GM12878 (cell line): Measurements from ENCODE around the gene CA10. TPM values are rescaled to one million over a fixed set of nuclear protein-coding genes. Genes with fewer than 3 reads are reported as not detected.

Source experiments
- ATAC-seq: fragments of 200-7000 bp; cut with Tn5 transposase; 3 replicates; pipeline ENCODE4 v1.9.1; 2020; ENCODE audit warnings: mild to moderate bottlenecking, moderate library complexity
- BruUV-seq: library from RNA; stranded (reverse); fragments of 400-500 nt; replicated peaks from 2 replicates; lab custom pipeline; 2021; lab: Mats Ljungman, UMichigan
- CTCF ChIA-PET: fragments of 300-600 bp; sonication (Branson Sonifier 250); formaldehyde crosslinking; extraction: SDS; loops from one replicate; lab custom pipeline; 2021; ENCODE audit warnings: inconsistent platforms; lab: Yijun Ruan, JAX
- POLR2A ChIA-PET: fragments of 350-600 bp; formaldehyde crosslinking; extraction: SDS; loops from one replicate; lab custom pipeline; 2021; ENCODE audit warnings: inconsistent platforms; lab: Charles Lee
- RAD21 ChIA-PET: fragments of 300-600 bp; sonication (Branson Sonifier 250); formaldehyde crosslinking; loops from one replicate; lab custom pipeline; 2023; ENCODE audit warnings: antibody characterized with exemption; ENCODE audit not compliant: unreplicated experiment; lab: Charles Lee
- SMC1A ChIA-PET: fragments of 300-600 bp; sonication (Branson Sonifier 250); formaldehyde crosslinking; loops from one replicate; lab custom pipeline; 2023; ENCODE audit not compliant: unreplicated experiment, uncharacterized antibody; lab: Charles Lee
- DNase-seq: peaks from one replicate; pipeline ENCODE4 v3.0.0-alpha.2; 2011; ENCODE audit warnings: low read depth, low spot score
- FAIRE-seq: peaks from 3 replicates; lab custom pipeline; 2011; peaks lifted over from hg19 to GRCh38; lab: Jason Lieb, UNC
- H2AFZ ChIP-seq: 2 replicates; pipeline ENCODE4 v1.6.0; 2011; ENCODE audit warnings: low read depth, low read length, control low read depth; ENCODE audit not compliant: control insufficient read depth
- H3K27ac ChIP-seq: 2 replicates; pipeline ENCODE4 v1.5.1; 2011; ENCODE audit warnings: control low read depth; ENCODE audit not compliant: control insufficient read depth, insufficient read depth
- H3K27me3 ChIP-seq, 2 experiments: replicated peaks in 1 of 2; 2 replicates each; pipeline versions ENCODE4 v1.6.0 to v1.6.1; 2011; ENCODE audit warnings: low read length in 1 of 2; ENCODE audit not compliant: control insufficient read depth in 2 of 2, insufficient read depth in 2 of 2
- H3K36me3 ChIP-seq, 2 experiments: 2 replicates each; pipeline ENCODE4 v1.5.1; 2011; ENCODE audit warnings: low read length in 1 of 2; ENCODE audit not compliant: control insufficient read depth in 2 of 2, insufficient read depth in 2 of 2
- H3K4me1 ChIP-seq: 2 replicates; pipeline ENCODE4 v1.6.1; 2011; ENCODE audit warnings: mild to moderate bottlenecking, low read length, moderate library complexity, mixed read lengths; ENCODE audit not compliant: control insufficient read depth, insufficient read depth
- H3K4me2 ChIP-seq: 2 replicates; pipeline ENCODE4 v1.6.0; 2011; ENCODE audit warnings: control low read depth; ENCODE audit not compliant: control insufficient read depth, insufficient read depth
- H3K4me3 ChIP-seq: fragments of 200-600 bp; sonication (generic); 2 replicates; pipeline ENCODE4 v1.5.1; 2016
- H3K79me2 ChIP-seq: 2 replicates; pipeline ENCODE4 v1.6.0; 2011; ENCODE audit warnings: low read length; ENCODE audit not compliant: control insufficient read depth, insufficient read depth
- H3K9ac ChIP-seq: 2 replicates; pipeline ENCODE4 v1.8.0; 2011; ENCODE audit warnings: low read length, control low read depth, mixed read lengths; ENCODE audit not compliant: control insufficient read depth, insufficient read depth
- H3K9me3 ChIP-seq: replicated peaks from 3 replicates; pipeline ENCODE4 v1.5.1; 2011; ENCODE audit warnings: mild to moderate bottlenecking, low read length; ENCODE audit not compliant: control insufficient read depth, insufficient read depth
- H4K20me1 ChIP-seq: 2 replicates; pipeline ENCODE4 v1.6.0; 2011; ENCODE audit not compliant: control insufficient read depth, insufficient read depth
- CHD2 ChIP-seq: IDR thresholded peaks from 2 replicates; pipeline ENCODE4 v1.6.1; 2011; ENCODE audit warnings: low read depth, low read length, improper control_type of control experiment, borderline replicate concordance
- EGR1 ChIP-seq, 2 experiments: IDR thresholded peaks; 1 replicate in 1 of 2; 2 replicates in 1 of 2; pipeline ENCODE4 v1.6.1; 2011 to 2012; ENCODE audit warnings: low read depth in 2 of 2, low read length in 2 of 2, borderline replicate concordance in 1 of 2, mild to moderate bottlenecking in 1 of 2, moderate library complexity in 1 of 2
- HCFC1 ChIP-seq: fragments of 150-350 bp; IDR thresholded peaks from 2 replicates; pipeline ENCODE4 v1.6.1; 2014; ENCODE audit warnings: low read length
- HDAC2 ChIP-seq: fragments of 200-600 bp; sonication (generic); IDR thresholded peaks from 2 replicates; pipeline ENCODE4 v1.6.1; 2017
- NR2C2 ChIP-seq: IDR thresholded peaks from 2 replicates; pipeline ENCODE4 v1.6.1; 2011; ENCODE audit warnings: borderline replicate concordance, low read depth; ENCODE audit not compliant: control insufficient read depth, insufficient read length
- NR2F1 ChIP-seq: fragments of 450-650 bp; conservative IDR thresholded peaks from 2 replicates; pipeline ENCODE4 v1.6.1; 2017; ENCODE audit warnings: mild to moderate bottlenecking
- SIX5 ChIP-seq: IDR thresholded peaks from 2 replicates; pipeline ENCODE4 v1.6.1; 2011; ENCODE audit warnings: mild to moderate bottlenecking, low read depth, low read length, moderate library complexity; ENCODE audit not compliant: severe bottlenecking
- SKIL ChIP-seq: fragments of 450-650 bp; IDR thresholded peaks from 2 replicates; pipeline ENCODE4 v1.6.1; 2017; ENCODE audit warnings: mild to moderate bottlenecking, low read depth, inconsistent platforms; ENCODE audit not compliant: poor library complexity, severe bottlenecking
- STAT1 ChIP-seq: fragments of 450-650 bp; conservative IDR thresholded peaks from 2 replicates; pipeline ENCODE4 v1.6.1; 2014; ENCODE audit warnings: antibody characterized with exemption, mild to moderate bottlenecking
- TCF7 ChIP-seq: IDR thresholded peaks from 2 replicates; pipeline ENCODE4 v1.6.1; 2014; ENCODE audit warnings: antibody characterized with exemption, borderline replicate concordance
- YY1 ChIP-seq: IDR thresholded peaks from 2 replicates; pipeline ENCODE4 v1.6.1; 2011; ENCODE audit warnings: low read depth, mild to moderate bottlenecking, low read length
- WGBS: methylation state at CpG from one replicate; pipeline ENCODE4 v1.1.6; 2016; ENCODE audit warnings: low lambda C conversion rate; ENCODE audit not compliant: insufficient replicate concordance, insufficient coverage; ENCODE audit errors: missing lambda C conversion rate; 5-methylcytosine and 5-hydroxymethylcytosine counted together
- in situ Hi-C: fragments of 300-500 bp; cut with MboI; formaldehyde crosslinking; loops from 9 replicates; pipeline ENCODE4 v1.14.3; 2018; ENCODE audit warnings: mixed read lengths
- intact Hi-C: fragments of 100-400 bp; cut with micrococcal nuclease; formaldehyde crosslinking; loops from one replicate; pipeline ENCODE4 v1.14.2; 2022; ENCODE audit not compliant: unreplicated experiment
- polyA plus RNA-seq, 11 experiments: library from polyadenylated mRNA; depleted of rRNA in 4 of 11; unstranded in 6 of 11; stranded (reverse) in 5 of 11; fragments of >200 nt; fragmentation: Nextera tagmentation in 4 of 11; fragmentation: Illumina TruSeq in 1 of 11; extraction: Ambion mirVana in 4 of 11; extraction: Trizol in 1 of 11; gene quantifications; 1 replicate in 1 of 11; 2 replicates in 10 of 11; pipeline versions ENCODE4 v1.2.1 to v1.2.3, GENCODE V29; 2011 to 2016; ENCODE audit warnings: inconsistent platforms in 2 of 11, missing spikeins in 2 of 11, low read depth in 1 of 11
- total RNA-seq, 4 experiments: library from RNA; depleted of rRNA in 3 of 4; stranded (reverse); fragments of >200 nt in 3 of 4; fragmentation: Illumina TruSeq in 1 of 4; extraction: Trizol in 1 of 4; gene quantifications; 2 replicates each; pipeline versions ENCODE4 v1.2.1 to v1.2.3, GENCODE V29; 2013 to 2021
- TF ChIP-seq, protein P1 (sequence below): IDR thresholded peaks from 2 replicates; pipeline ENCODE4 v1.6.1; 2012; ENCODE audit warnings: low read depth, low read length, improper control_type of control experiment
- TF ChIP-seq, protein P2 (sequence below): IDR thresholded peaks from 2 replicates; pipeline ENCODE4 v1.6.1; 2011; ENCODE audit warnings: mild to moderate bottlenecking, low read depth, low read length, moderate library complexity; ENCODE audit not compliant: insufficient replicate concordance

The CA10 gene
- total and polyA plus RNA-seq, 10 of the 15 experiments (the other 5 are each of a cell fraction or from before 2014, with no cell fraction given) = not detected

DNA sequence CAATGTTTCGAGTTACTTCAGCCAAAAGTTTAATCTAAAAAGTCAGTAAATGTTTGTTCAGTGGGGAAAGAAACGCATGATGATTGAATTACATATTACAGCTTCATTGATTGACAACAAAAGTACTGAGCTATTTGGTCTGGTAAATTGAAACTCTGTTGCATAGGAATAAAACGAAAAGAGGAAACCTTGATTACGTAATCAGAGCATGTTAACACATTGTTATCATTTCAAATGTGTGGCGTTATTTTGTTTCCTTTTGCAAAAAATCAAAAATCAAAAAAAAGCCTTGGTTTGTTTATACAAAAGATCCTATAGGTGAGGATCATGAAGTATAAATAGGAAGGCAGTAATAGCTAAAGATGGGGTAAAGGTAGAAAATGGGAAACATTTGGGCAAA lies 19.5 kb upstream of the CA10 start:
- no peak overlapping the region for H3K27ac ChIP-seq
- H3K9me3 ChIP-seq = no peaks in the 10 kb centered on the region
- no peak for ATAC-seq
- H4K20me1 ChIP-seq = no peaks in the 10 kb centered on the region
- no peak overlapping the region for H2AFZ ChIP-seq
- H3K9ac ChIP-seq = no peak overlapping the region
- H3K27me3 ChIP-seq = no peaks in the 10 kb centered on the region; a peak in 1 of 4 replicates
- intact Hi-C loops (no loop called here), in situ Hi-C loops (no loop called here)
- WGBS = 32% methylated on average over 5 of the region's 5 CpGs
- no peaks in the 10 kb centered on the region for H3K36me3 ChIP-seq
- BruUV-seq = no TSS peak
- FAIRE-seq = no peak
- CTCF ChIA-PET = interaction anchor here (0.7 kb wide), 1 partner anchor 23 kb away, joined by 3 read pairs; no protein-coding TSS in a partner anchor
- POLR2A ChIA-PET = no interaction called here
- TF ChIP-seq SIX5 (no peak), HDAC2 (no peak), NR2C2 (no peak), STAT1 (no peak), SKIL (no peak), TCF7 (no peak), YY1 (no peak), EGR1 (IDR thresholded peaks at IDR 0.05; ENCODE audit: borderline replicate concordance in 1 of 2, low read depth in 2 of 2, low read length in 2 of 2) (no peak), NR2F1 (no peak), CHD2 (no peak), HCFC1 (no peak)
- TF ChIP-seq, protein P1, sequence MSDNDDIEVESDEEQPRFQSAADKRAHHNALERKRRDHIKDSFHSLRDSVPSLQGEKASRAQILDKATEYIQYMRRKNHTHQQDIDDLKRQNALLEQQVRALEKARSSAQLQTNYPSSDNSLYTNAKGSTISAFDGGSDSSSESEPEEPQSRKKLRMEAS = no peak
- TF ChIP-seq, protein P2, sequence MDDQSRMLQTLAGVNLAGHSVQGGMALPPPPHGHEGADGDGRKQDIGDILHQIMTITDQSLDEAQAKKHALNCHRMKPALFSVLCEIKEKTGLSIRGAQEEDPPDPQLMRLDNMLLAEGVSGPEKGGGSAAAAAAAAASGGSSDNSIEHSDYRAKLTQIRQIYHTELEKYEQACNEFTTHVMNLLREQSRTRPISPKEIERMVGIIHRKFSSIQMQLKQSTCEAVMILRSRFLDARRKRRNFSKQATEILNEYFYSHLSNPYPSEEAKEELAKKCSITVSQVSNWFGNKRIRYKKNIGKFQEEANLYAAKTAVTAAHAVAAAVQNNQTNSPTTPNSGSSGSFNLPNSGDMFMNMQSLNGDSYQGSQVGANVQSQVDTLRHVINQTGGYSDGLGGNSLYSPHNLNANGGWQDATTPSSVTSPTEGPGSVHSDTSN = no peak
- SMC1A ChIA-PET = no interaction called here
- RAD21 ChIA-PET = no interaction called here
- no peaks in the 10 kb centered on the region for H3K79me2 ChIP-seq
- H3K4me2 ChIP-seq = no peak overlapping the region
- no peak overlapping the region for H3K4me3 ChIP-seq
- no peaks in the 10 kb centered on the region for H3K4me1 ChIP-seq
- no peak for DNase-seq
